Activated CD8-positive, alpha-beta memory T cell treated with anti-CD3 and anti-CD28 coated beads, Interleukin-2, amount 50 U/mL, for 1 hour (primary cell): Measurements from ENCODE around the gene KCNJ18.
"Not testable (repeated sequence)": the region's sequence is repeated elsewhere in the genome, so short reads cannot be mapped to it uniquely, and the experiment has no call there.

Experiments
- DNase-seq: peaks from one replicate; pipeline ENCODE4 v3.0.0-alpha.2; 2020; ENCODE audit errors: extremely low read depth

Gene KCNJ18

DNA sequence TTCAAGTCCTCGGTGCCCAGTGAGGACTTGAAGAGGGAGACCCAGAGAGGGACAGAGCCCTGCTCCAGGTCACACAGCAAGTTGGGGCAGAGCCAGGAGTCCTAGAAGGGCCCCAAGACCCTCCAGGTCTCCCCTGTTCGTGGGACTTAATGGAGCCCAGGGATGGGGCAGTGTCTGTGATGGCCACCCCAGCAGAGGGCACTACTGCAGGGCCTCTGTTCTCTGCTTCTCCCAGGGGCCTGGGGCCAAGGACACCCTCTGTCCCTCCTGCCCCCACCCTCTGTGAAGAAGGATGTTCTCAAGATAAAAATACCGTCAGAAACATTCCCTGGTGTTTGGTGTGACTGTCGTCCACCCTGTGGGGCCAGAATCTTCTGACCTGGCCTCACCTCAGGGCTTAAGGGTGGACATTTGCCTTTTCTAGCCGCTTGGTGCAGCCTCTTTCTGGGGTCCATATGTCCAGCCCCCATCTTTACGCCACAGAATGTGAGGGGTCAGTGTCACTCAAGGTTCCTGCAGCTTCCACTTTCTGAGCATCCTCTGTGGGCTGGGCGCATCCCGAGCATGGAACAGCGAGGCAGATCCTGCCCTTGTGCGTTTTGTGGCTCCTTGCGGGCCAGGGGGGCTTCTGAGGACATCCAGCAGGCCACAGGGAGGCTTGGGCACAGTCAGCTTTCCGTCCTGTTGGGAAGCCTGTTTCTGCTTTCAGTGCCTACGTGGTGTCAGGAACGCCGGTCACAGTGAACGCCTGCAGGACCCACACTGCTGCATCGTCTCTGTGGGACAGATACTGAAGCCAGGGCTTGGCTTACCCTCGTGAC is at the start of gene KCNJ18:
KCNJ18 (plus strand) TSS at position 641 of the 821 bp plus-strand sequence. CDS start 10,264 bp downstream, outside the sequence.
- DNase-seq, result not testable (repeated sequence)

DNA sequence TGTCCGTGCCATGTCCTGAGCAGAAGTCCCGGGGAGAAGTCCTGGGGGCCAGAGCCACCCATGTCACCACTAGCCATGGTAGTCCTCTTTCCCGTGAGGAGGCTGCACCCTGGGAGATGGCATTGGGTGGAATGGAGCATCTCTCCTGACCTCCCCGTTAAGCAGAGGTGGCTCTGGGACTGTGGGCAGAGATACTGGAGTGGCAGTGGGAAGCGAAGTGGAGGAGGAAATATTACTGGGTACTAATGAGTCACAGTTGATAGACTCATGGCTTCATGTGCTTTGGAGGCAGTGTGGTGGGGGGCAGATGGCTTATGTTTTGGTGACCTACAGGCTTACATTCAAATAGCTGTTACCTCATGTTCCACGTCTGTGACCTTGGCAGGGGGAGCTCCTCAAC is 44.2 kb upstream of the KCNJ18 start:
- DNase-seq, result not testable (repeated sequence)

DNA sequence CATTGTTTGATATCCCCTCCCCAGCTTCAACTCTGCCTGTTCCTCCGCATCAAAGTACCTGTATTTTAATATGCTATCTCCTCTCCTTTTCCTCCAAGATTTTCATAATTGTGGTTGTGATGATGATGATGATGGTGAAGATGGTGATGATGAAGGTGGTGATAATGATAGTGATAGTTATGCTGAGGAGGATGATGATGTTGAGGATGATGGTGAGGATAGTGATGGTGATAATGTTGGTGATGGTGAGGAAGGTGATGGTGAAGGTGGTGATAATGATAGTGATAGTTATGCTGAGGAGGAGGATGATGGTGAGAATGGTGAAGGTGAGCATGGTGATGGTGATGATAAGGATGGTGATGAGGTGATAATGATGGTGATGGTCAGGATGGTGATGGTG is 42.3 kb upstream of the KCNJ18 start:
- not testable (repeated sequence) for DNase-seq

DNA sequence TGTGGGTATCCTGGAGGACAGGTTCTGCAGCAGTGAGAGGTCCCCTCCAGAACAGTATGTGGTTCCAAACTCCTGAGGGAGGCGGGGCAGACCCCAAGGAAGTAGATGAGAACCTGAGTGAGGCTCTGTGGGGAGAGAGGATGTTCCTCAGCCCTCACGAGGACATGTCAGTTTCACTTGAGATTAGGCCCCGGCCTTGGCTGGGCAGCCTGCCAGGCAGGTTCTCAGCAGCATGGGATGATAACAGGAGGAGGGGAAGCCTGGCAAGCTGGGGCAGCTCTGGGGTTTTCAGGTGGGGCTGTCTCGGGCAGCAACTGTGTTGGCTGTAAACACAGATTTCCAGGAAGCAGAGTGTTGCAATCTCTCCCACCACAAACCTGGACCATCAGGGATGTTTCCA is 40.3 kb upstream of the KCNJ18 start:
- not testable (repeated sequence) for DNase-seq

DNA sequence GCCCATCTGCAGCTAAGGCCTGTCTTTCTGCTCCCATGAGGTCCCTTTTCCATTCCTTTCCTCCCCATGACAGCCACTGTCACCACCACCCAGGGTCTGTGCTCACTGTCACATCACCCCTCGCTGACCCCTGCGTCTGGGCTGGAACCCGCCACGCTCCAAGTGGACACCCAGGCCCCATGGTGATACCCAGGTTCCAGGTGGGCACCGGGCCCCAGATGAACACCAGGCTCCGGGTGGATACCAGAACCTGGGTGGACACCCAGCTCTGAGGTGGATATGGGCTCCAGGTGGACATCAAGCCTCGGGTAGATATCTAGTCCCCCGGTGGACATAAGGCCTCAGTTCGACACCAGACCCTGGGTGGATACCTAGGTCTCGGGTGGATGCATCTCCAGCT is 39.1 kb upstream of the KCNJ18 start:
- DNase-seq, result not testable (repeated sequence)

DNA sequence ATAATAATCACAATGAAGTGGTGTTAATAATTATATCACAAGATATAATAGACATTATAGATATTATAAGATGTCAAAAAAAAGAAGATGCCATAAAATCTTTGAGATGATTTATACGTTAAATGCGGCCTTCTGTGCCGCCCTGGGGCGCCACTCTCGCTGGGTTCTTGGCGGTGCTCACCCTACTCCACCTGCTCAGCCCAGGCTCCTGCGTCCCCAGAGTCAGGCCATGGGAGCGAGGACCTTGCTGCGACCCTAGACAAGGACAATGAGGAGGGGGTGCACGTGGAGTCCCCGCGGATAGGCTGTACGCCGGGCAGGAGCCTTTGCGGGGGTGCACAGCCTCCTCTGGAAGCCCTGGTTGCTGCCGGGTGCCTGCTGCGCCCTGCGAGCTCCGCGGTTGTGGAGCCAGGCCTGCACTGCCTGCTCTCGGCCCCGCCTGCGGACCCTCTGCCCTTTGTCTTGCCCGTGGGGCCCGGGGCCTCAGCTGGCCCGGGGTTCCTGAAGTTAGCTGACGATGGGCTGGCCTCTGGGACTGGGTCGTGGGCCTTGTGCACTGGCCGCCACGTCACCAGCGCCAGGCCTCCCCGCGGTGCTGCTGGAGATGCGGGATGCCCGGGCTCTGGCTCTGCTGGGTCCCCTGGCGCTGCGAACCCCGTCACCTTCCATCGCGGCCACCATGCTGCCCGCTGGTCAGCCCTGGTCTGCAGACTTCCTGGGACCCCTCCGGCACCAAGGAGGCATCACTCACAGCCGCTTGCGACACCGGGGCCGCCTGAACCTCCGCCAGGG is 35.6 kb upstream of the KCNJ18 start:
- DNase-seq, result not testable (repeated sequence)

DNA sequence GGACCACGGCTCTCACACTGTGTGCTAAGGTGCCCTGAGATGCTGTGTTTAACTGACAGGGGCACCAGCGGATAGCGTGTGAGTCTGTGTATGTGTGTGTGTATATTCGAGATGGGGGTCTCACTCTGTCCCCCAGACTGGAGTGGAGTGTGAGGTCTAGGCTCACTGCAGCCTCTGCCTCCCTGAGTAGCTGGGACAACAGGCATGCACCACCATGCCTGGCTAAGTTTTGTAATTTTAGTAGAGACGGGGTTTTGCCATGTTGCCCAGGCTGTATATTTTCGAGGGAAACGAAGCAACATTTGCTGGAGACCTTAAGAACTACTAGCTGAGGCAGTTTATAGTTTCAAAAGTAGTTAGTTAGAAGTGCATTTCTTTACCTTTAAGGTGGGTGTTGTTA is 32.7 kb upstream of the KCNJ18 start:
- DNase-seq, result not testable (repeated sequence)

DNA sequence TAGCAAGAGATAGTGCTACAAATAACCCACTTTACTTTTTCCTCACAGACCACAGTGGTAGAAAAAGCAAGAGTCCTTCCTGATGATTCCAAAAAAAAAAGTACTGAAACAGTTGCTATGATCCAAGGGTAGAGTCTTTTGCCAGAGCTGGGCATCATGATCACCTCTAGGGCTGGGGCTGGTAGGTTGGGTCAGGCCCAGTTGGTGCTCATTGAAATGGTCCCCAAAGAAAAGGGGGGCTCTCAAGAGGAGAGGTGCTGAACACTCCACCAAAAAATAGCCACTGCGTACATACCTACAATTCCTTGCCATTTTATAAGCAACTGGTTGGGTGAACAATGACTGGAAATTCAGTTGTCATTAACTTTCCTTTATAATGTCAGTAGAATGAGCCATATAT is 30.9 kb upstream of the KCNJ18 start:
- DNase-seq, result not testable (repeated sequence)

DNA sequence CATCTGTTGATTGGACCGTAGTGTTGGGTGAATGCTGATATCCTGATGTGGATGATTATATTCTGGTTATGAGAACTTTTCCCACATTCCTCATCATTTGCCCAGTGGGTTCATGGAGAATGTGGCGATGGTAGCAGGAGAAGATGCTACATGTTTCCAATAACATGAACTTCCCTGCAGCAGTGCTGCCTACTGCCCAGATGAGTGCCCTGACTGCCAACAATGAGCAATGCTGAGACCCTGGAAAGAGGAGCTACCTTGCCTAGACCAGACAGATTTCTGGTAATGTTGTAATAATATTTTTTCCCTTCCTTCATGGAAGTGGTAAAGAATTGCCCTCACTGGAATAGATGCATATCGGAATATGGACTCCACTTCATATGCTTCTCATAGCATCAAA is 29.2 kb upstream of the KCNJ18 start:
- DNase-seq, result not testable (repeated sequence)

DNA sequence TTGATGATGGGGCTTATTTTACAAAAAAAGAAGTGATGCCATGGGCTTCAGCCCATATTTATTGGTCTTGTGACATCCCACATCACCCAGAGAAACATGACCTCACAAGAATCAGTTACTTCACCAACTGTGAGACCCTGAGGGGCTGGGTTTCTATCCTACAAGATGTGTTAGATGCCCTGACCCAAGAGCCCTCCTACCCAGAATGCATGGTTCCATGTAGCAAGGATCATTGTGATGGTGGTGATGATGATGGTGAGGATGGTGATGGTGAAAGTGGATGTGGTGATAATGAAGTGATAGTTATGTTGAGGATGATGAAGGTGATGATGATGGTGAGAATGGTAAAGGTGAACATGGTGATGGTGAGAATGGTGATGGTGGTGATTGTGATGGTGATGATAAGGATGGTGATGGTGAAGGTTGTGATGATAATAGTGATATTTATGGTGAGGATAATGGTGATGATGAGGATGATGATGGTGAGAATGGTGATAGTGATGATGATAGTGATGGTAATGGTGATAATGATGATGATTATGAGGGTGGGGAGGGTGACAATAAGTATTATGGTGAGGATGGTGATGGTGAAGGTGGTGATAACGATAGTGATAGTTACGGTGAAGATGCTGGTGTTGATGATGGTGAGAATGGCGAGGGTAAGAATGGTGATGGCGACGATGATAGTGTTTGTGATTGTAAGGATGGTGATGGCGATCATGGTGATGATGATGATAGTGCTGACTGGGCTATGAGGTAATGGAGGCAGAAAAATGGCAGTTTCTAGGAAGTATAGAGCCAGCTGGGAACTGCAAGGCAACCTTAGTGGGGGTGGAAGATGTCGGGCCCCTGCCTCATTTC is 28.5 kb upstream of the KCNJ18 start:
- not testable (repeated sequence) for DNase-seq

DNA sequence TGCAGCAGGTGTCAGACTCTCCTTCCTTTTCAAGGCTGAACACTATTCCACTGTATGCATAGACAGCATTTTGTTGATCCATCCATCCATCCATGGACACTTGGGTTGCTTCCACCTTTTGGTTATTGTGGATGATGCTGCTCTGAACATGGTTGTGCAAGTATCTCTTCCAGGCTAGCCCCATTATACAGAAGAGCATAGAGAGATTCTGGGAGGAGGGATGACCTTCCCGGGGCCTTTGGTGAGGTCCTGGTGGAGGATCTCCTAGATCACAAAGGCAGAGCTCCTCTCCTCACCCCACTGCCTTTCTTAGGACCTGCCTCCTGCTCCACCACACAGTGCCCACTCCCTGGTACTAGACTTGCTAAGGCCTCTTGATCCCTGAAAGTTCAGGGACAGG is 27.2 kb upstream of the KCNJ18 start:
- DNase-seq, result not testable (repeated sequence)

DNA sequence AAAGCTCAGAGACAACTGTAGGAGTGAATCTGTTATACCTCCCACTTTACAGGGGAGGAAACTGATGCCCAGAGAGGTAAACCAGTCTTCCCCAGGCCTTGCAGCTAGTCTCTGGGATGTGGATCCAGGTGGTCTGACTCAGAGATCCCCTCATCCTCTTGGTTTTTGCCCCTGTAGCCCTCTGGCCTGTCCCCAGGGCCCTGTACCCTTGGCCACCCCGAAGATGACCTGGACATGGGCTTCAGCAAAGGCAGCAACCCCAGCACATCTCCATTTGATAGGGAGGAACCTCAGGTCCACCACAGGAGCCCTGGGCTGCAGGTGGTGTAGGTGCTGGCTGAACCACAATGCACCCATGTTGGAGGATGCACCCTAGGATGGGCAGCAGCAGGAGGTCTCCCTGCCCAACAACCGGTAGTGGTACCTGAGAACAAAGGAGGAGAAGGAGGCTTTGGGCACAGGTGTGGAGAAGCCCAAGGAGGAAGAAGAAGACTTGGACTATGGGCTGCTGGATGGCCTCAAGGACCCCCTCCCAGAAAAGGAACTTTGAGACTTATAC is 26.3 kb upstream of the KCNJ18 start:
- not testable (repeated sequence) for DNase-seq

DNA sequence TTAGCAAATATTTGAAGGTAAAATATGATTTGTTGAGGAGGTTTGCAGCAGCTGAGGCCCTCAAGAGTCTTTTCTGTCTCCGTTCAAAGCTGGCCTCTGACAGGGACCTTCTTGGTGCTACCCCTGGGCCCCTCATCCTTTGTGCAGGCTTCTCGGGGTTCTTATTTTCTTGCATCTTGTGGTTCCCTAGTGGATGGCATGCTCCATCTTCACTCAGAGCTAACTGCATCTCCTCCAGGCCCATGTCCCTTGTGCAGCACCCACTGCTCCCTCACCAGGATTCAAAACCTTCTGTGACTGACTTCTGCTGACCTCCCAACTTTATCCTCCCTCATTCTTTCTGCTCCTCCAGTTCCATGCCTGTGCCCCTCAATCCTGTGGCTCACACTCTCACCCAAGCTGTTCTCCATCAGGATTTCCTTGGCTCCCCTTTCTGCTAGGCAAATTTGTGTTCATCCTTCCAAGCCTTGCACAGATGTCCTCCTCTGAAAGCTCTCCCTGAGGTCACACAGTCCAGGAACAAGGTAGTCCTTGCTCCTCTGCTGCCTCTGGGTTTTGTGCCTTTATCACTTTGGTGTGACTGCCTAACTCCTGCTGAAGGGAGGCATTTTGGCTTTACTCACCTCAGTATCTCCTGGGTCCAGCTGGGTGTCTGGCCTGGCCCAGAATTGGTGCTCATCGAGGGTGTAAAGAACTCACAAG is 25.5 kb upstream of the KCNJ18 start:
- DNase-seq, result not testable (repeated sequence)

DNA sequence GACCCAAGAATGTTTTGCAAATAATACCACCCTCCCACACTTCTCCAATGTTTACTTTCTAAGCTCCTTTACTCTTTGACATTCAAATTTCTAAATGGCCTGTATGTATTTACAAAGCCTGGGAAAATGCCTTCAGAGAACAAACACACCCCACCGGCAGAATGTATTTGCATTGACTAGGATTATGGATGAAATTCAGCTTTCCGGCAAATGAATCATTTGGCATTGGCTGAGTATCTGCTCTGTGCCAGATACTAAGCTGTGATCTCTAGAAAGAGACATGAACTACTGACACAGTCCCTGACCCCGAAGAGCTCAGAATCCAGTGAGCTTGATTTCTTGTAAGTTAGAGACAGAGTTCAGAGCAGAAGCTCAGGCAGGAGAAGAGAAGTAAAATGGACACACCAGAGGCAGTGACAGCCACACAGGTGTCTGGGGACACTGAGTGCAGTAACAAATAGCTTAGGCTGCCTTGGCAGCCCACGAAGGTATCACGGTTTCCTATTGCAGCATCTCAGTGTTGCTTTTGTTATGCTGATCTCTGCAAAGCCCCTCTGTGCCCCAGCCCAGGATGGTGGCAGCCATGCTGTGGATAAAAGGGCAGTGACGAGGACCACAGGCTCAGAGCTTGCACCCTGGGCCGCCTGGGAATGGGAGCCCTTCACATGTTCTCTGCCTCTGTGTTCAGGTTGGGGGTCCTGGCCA is 24.8 kb upstream of the KCNJ18 start:
- not testable (repeated sequence) for DNase-seq

DNA sequence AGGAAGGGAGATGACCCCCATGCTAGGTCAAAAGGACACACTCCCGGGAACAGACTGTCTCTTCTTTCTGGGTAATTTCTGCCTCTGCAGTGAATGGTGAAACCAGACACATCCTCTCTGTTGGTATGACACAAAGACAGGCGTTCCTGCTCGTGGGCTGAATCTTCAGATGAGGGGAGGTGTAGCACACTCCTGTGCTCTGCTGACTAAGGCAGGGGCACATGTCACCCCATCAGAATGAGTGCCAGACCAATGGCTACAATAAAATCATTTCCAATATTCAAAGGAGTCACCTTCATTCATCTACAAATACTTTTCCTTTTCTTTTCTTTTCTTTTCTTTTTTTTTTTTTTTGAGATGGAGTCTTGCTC is 24.2 kb upstream of the KCNJ18 start:
- not testable (repeated sequence) for DNase-seq

DNA sequence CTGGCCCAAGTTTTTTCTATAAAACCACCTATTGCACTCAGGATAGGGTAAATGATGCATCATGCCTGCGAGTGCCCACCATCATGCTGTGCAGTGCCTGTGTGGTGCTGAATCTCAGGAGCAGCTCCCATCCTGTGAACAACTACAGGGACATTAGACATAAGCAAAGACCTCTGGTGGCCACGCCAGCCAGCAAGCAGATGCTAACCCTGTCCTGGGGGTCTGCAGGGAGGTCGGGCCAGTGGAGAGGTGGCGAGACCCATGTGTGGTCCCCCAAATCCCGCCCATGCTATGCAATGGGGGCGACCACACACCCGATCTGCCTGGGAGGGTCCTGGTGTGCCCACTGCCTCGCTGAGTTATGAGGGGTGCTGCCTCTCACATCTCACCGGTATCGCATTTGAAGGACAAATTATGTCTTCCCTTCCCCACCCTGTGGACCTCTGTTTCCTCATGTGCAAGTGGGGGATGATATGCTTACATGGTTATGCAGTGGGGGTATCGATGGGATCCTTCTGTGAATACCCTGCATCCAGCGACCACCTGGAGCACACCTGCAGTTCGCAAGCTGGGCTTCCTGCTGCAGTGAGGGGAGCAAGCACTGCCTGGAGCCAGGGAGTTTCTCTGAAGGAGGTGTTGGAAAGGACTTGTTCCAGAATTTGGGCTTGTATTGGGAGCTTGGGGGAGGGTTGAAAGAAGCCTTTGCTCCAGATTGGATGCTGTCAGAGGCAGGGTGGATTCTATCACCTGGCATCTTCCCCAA is 23.4 kb upstream of the KCNJ18 start:
- DNase-seq, result not testable (repeated sequence)

DNA sequence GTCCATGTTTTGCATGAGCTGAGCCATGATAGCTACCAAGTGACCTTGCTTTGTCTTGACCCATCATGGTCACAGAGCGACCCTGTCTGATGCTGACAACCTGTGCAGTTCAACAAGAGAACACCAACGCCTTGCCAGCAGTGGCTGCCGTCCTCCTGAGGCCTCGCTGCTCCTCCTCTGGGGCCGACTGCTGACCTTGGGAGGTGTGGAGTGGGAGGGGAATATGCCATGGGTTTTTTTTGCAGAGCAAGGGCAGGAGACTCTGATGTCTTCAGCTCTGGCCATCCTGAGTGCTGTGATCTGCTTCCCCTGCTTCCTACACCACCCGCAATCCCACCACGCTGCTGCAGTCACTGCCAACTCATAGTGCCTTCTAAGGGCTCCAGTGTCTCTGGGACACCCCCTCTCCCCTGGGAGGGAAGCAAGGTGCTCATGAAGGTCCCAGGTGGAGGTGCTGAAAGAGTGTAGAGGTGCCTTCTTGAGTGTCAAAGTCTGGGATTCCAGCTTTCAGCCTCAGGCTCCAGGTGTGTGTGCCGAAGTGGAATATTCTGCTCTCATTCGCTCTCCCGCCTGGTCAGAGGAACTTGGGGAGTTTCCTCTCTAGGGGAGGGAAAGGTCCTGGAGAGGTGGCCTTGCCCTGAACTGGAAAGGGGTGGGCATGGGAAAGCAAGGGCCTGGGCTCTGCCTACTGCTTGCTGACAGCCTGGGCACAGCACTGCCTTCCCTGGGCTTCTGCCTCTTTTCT is 22.5 kb upstream of the KCNJ18 start:
- not testable (repeated sequence) for DNase-seq

DNA sequence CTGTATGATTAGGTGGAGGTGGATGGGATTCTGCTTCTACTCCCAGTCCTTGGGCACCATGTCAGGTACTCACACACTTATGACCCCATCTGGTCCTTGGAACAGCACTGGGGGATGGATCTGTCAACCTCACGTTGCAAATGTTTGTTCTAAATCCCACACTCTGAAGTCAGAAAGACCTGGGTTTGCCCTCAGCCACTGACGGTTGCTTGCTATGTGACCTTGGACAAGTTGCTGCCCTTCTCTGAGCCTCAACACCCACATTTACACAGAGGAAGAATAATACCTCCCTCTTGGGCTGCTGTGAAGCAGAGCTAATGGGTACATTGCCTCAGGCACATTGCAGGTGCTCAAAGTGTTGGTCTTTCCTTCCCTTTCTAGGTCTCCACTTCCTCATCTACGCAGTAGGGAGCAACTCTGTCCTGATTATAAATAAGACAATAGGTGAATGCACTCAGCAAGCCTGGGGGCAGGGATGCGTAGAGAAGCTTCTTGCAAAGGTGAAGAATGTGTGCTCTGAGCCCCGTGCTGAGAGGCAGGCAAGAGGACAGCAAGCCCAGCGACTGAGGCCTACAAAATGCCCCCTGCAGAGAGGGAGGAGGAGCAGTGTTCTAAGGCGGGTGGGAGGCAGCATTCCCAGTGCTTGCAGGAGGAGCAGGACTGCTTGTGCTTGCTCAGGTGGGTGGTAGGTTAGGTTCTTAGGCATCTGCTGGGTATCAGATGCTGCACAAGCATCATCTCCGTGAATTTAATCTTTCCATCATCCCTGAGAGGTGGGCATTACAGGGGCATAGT is 21.8 kb upstream of the KCNJ18 start:
- DNase-seq, result not testable (repeated sequence)
